Activated naive CD8-positive, alpha-beta T cell treated with anti-CD3 and anti-CD28 coated beads, Interleukin-2, amount 10 ng/mL, durations not matched to agents 7 days and 5 days (primary cell): ENCODE results near the gene HHEX. TPM values are rescaled to one million over a fixed set of nuclear protein-coding genes. Genes with fewer than 3 reads are reported as not detected.
A peak's percentile ranks its signal among the peaks of the same experiment; 100 is the strongest.

Source experiments
- ATAC-seq: fragments of 150-1000 bp; cut with Tn5 transposase; one replicate; pipeline ENCODE4 v1.10.0; 2021; ENCODE audit warnings: low read depth, moderate library complexity
- POLR2A ChIA-PET: fragments of 350-600 bp; sonication (Branson Sonifier 250); formaldehyde crosslinking; loops from one replicate; lab custom pipeline; 2021; ENCODE audit warnings: antibody characterized with exemption; lab: Charles Lee
- DNase-seq: peaks from one replicate; pipeline ENCODE4 v3.0.0; 2021
- H3K27ac Mint-ChIP-seq: one replicate; pipeline ENCODE4 v1.8.0; 2022; ENCODE audit warnings: mild to moderate bottlenecking, mixed read lengths
- H3K27me3 Mint-ChIP-seq: one replicate; pipeline ENCODE4 v1.8.0; 2022; ENCODE audit warnings: mild to moderate bottlenecking, moderate library complexity, mixed read lengths
- H3K36me3 Mint-ChIP-seq: one replicate; pipeline ENCODE4 v1.8.0; 2021; ENCODE audit warnings: mild to moderate bottlenecking, mixed read lengths
- H3K4me1 Mint-ChIP-seq: one replicate; pipeline ENCODE4 v1.8.0; 2021; ENCODE audit warnings: mixed read lengths
- H3K4me3 Mint-ChIP-seq: one replicate; pipeline ENCODE4 v1.8.0; 2022; ENCODE audit warnings: mild to moderate bottlenecking, moderate library complexity, mixed read lengths
- H3K9me3 Mint-ChIP-seq: one replicate; pipeline ENCODE4 v1.8.0; 2021; ENCODE audit warnings: mixed read lengths
- total RNA-seq, 2 experiments: library from RNA; stranded (reverse); gene quantifications; one replicate each; pipeline ENCODE4 v1.2.3, GENCODE V29; 2021

The HHEX gene
- total RNA-seq, 2 experiments from 2014 or later = 0.37 TPM; not detected in 1

- H3K9me3 Mint-ChIP-seq = no peaks in the 10 kb centered on the region
- H3K27me3 Mint-ChIP-seq = peaks cover 82% of the 10 kb centered on the region
- H3K36me3 Mint-ChIP-seq = no peaks in the 10 kb centered on the region
- ATAC-seq (no peak), DNase-seq (no peak)
- POLR2A ChIA-PET = no interaction called here
- no peak overlapping the region for H3K27ac Mint-ChIP-seq
- peaks cover 29% of the 10 kb centered on the region for H3K4me1 Mint-ChIP-seq
- H3K4me3 Mint-ChIP-seq = peak overlapping the region; percentile 37
These were observed 8.1 kb downstream of the HHEX start for GRCh38 chr10:92697663-92698511.

GRCh38 chr10:92699193-92699517, 9.4 kb downstream of the HHEX start:
- peak overlapping the region; percentile 70 for H3K4me3 Mint-ChIP-seq
- ATAC-seq = no peak
- H3K27ac Mint-ChIP-seq = no peak overlapping the region
- POLR2A ChIA-PET = interaction anchor here (0.6 to 0.7 kb wide), 3 partner anchors 148 to 1024 kb away, joined by 3 to 7 read pairs (median 5); no protein-coding TSS in a partner anchor
- no peaks in the 10 kb centered on the region for H3K9me3 Mint-ChIP-seq
- DNase-seq = no peak
- peaks cover 29% of the 10 kb centered on the region for H3K4me1 Mint-ChIP-seq
- peaks cover 79% of the 10 kb centered on the region for H3K27me3 Mint-ChIP-seq
- H3K36me3 Mint-ChIP-seq = no peaks in the 10 kb centered on the region

GRCh38 chr10:92699518-92700381, 10.0 kb downstream of the HHEX start:
- no peaks in the 10 kb centered on the region for H3K36me3 Mint-ChIP-seq
- H3K27ac Mint-ChIP-seq = no peak overlapping the region
- peak overlapping the region; percentile 70 for H3K4me3 Mint-ChIP-seq
- POLR2A ChIA-PET = interaction anchor here (0.6 to 0.7 kb wide), 3 partner anchors 149 to 1025 kb away, joined by 3 to 7 read pairs (median 5); no protein-coding TSS in a partner anchor
- peaks cover 29% of the 10 kb centered on the region for H3K4me1 Mint-ChIP-seq
- H3K9me3 Mint-ChIP-seq = no peaks in the 10 kb centered on the region
- peaks cover 74% of the 10 kb centered on the region for H3K27me3 Mint-ChIP-seq
- DNase-seq (peak; percentile 58), ATAC-seq (peak; percentile 80)

- peaks cover 26% of the 10 kb centered on the region for H3K4me1 Mint-ChIP-seq
- H3K36me3 Mint-ChIP-seq = no peaks in the 10 kb centered on the region
- POLR2A ChIA-PET = no interaction called here
- no peak overlapping the region for H3K27ac Mint-ChIP-seq
- H3K4me3 Mint-ChIP-seq = peak overlapping the region; percentile 7
- no peak for DNase-seq
- H3K27me3 Mint-ChIP-seq = peaks cover 69% of the 10 kb centered on the region
- no peaks in the 10 kb centered on the region for H3K9me3 Mint-ChIP-seq
- ATAC-seq = no peak
These were observed 12.7 kb downstream of the HHEX start for GRCh38 chr10:92702301-92702916.

- POLR2A ChIA-PET = no interaction called here
- H3K36me3 Mint-ChIP-seq = no peaks in the 10 kb centered on the region
- H3K4me1 Mint-ChIP-seq = no peaks in the 10 kb centered on the region
- DNase-seq (no peak), ATAC-seq (no peak)
- H3K4me3 Mint-ChIP-seq = no peak overlapping the region
- peaks cover 30% of the 10 kb centered on the region for H3K27me3 Mint-ChIP-seq
- H3K27ac Mint-ChIP-seq = no peak overlapping the region
- H3K9me3 Mint-ChIP-seq = no peaks in the 10 kb centered on the region
These were observed 22.5 kb downstream of the HHEX start for GRCh38 chr10:92712016-92712889.

- Mint-ChIP-seq H3K27ac (no peak overlapping the region), H3K36me3 (no peaks in the 10 kb centered on the region), H3K4me3 (no peak overlapping the region), H3K9me3 (no peaks in the 10 kb centered on the region), H3K27me3 (peaks cover 31% of the 10 kb centered on the region), H3K4me1 (no peaks in the 10 kb centered on the region)
- DNase-seq (no peak), ATAC-seq (no peak)
- POLR2A ChIA-PET = no interaction called here
These were observed 24.5 kb downstream of the HHEX start for GRCh38 chr10:92714152-92714845.

- POLR2A ChIA-PET = no interaction called here
- Mint-ChIP-seq H3K4me3 (no peak overlapping the region), H3K9me3 (no peaks in the 10 kb centered on the region), H3K27ac (no peak overlapping the region), H3K27me3 (peaks cover 35% of the 10 kb centered on the region), H3K36me3 (no peaks in the 10 kb centered on the region), H3K4me1 (no peaks in the 10 kb centered on the region)
- ATAC-seq = no peak
- no peak for DNase-seq
These were observed 25.1 kb downstream of the HHEX start for GRCh38 chr10:92714872-92715271.

- Mint-ChIP-seq H3K4me3 (no peak overlapping the region), H3K27me3 (peaks cover 26% of the 10 kb centered on the region), H3K9me3 (no peaks in the 10 kb centered on the region), H3K27ac (no peak overlapping the region), H3K36me3 (no peaks in the 10 kb centered on the region), H3K4me1 (no peaks in the 10 kb centered on the region)
- POLR2A ChIA-PET = interaction anchor here (0.6 kb wide), 1 partner anchor 767 kb away, joined by 3 read pairs; no protein-coding TSS in a partner anchor
- no peak for DNase-seq
- ATAC-seq = no peak
These were observed 30.5 kb downstream of the HHEX start for GRCh38 chr10:92719991-92720830.

GRCh38 chr10:92720831-92721165, 31.0 kb downstream of the HHEX start:
- Mint-ChIP-seq H3K27ac (no peak overlapping the region), H3K4me3 (no peak overlapping the region), H3K4me1 (no peaks in the 10 kb centered on the region), H3K36me3 (no peaks in the 10 kb centered on the region), H3K27me3 (peaks cover 29% of the 10 kb centered on the region), H3K9me3 (no peaks in the 10 kb centered on the region)
- DNase-seq (no peak), ATAC-seq (no peak)
- POLR2A ChIA-PET = interaction anchor here (0.6 kb wide), 1 partner anchor 766 kb away, joined by 3 read pairs; no protein-coding TSS in a partner anchor

GRCh38 chr10:92722349-92722748, 32.6 kb downstream of the HHEX start:
- DNase-seq = no peak
- H3K27me3 Mint-ChIP-seq = peaks cover 34% of the 10 kb centered on the region
- ATAC-seq = no peak
- POLR2A ChIA-PET = no interaction called here
- H3K9me3 Mint-ChIP-seq = no peaks in the 10 kb centered on the region
- no peaks in the 10 kb centered on the region for H3K36me3 Mint-ChIP-seq
- no peak overlapping the region for H3K4me3 Mint-ChIP-seq
- no peaks in the 10 kb centered on the region for H3K4me1 Mint-ChIP-seq
- H3K27ac Mint-ChIP-seq = no peak overlapping the region

- H3K4me1 Mint-ChIP-seq = no peaks in the 10 kb centered on the region
- H3K27ac Mint-ChIP-seq = no peak overlapping the region
- DNase-seq (no peak), ATAC-seq (no peak)
- H3K36me3 Mint-ChIP-seq = no peaks in the 10 kb centered on the region
- H3K9me3 Mint-ChIP-seq = peaks cover 2% of the 10 kb centered on the region
- POLR2A ChIA-PET = no interaction called here
- peaks cover 29% of the 10 kb centered on the region for H3K27me3 Mint-ChIP-seq
- H3K4me3 Mint-ChIP-seq = no peak overlapping the region
These were observed 37.4 kb downstream of the HHEX start for GRCh38 chr10:92727141-92727540.
